NCI-H526 (cell line): ENCODE measurements around the gene CD36.
"Not testable (repeated sequence)": the region's sequence is repeated elsewhere in the genome, so short reads cannot be mapped to it uniquely, and the experiment has no call there.

Experiments
- DNase-seq, 2 experiments: peaks; one replicate each; lab custom pipeline; 2025; lab: John Stamatoyannopoulos, UW

Gene CD36

GRCh38 chr7:80654887-80655340 is 16.5 kb downstream of the CD36 start:
- no peak for DNase-seq

- DNase-seq = no peak
These were observed 17.6 kb downstream of the CD36 start for GRCh38 chr7:80656029-80656428.

GRCh38 chr7:80659120-80660055 is 20.9 kb downstream of the CD36 start:
- DNase-seq = peak; percentile 9 to 56

GRCh38 chr7:80660939-80661338 is 22.5 kb downstream of the CD36 start:
- DNase-seq = no peak

GRCh38 chr7:80661729-80662128 is 23.3 kb downstream of the CD36 start:
- peak in 1 of 2 experiments; percentile 16 for DNase-seq

GRCh38 chr7:80662252-80662651 is 23.8 kb downstream of the CD36 start:
- no peak for DNase-seq

- no peak for DNase-seq
These were observed 27.1 kb downstream of the CD36 start for GRCh38 chr7:80665526-80665925.

GRCh38 chr7:80666376-80666775 is 27.9 kb downstream of the CD36 start:
- no peak for DNase-seq

- DNase-seq = not testable (repeated sequence)
These were observed 30.9 kb downstream of the CD36 start for GRCh38 chr7:80669367-80669766.

GRCh38 chr7:80671744-80672143 is 33.3 kb downstream of the CD36 start:
- no peak for DNase-seq

GRCh38 chr7:80675090-80675489 is 36.6 kb downstream of the CD36 start:
- no peak for DNase-seq

GRCh38 chr7:80676404-80676803 is 38.0 kb downstream of the CD36 start:
- DNase-seq = no peak

GRCh38 chr7:80677629-80678028 is 39.2 kb downstream of the CD36 start:
- DNase-seq = no peak

GRCh38 chr7:80678707-80679106 is 40.3 kb downstream of the CD36 start:
- no peak for DNase-seq

- no peak for DNase-seq
These were observed 41.8 kb downstream of the CD36 start for GRCh38 chr7:80679921-80680907.

- peak; percentile 12 to 61 for DNase-seq
These were observed 42.9 kb downstream of the CD36 start for GRCh38 chr7:80681272-80681885.

GRCh38 chr7:80682744-80683143 is 44.3 kb downstream of the CD36 start:
- DNase-seq = no peak

- DNase-seq = no peak
These were observed 48.1 kb downstream of the CD36 start for GRCh38 chr7:80686576-80686975.

GRCh38 chr7:80699045-80699638 is 60.7 kb downstream of the CD36 start:
- peak; percentile 55 to 80 for DNase-seq

- no peak for DNase-seq
These were observed 61.3 kb downstream of the CD36 start for GRCh38 chr7:80699721-80700256.

GRCh38 chr7:80703272-80703671 is 64.8 kb downstream of the CD36 start:
- no peak for DNase-seq
